C4-2B (cell line): Measurements from ENCODE around the gene MRPS33.

Experiments
- CTCF ChIP-seq: fragments of 450-650 bp; conservative IDR thresholded peaks from 2 replicates; pipeline ENCODE4 v1.5.1; 2017; ENCODE audit warnings: mild to moderate bottlenecking
- ZFX ChIP-seq: fragments of 450-650 bp; IDR thresholded peaks from 2 replicates; pipeline ENCODE4 v1.6.1; 2017

- TF ChIP-seq CTCF = no peak; the same call in 1 of the 2 replicates
- no peak for TF ChIP-seq ZFX
Measured at GRCh38 chr7:141027043-141027442, 12.3 kb upstream of the MRPS33 start.
